GM12878 (cell line): ENCODE measurements around the gene KRT7. TPM values are rescaled to one million over a fixed set of nuclear protein-coding genes. Genes with fewer than 3 reads are reported as not detected.

ENCODE experiments used
- ATAC-seq: fragments of 200-7000 bp; cut with Tn5 transposase; 3 replicates; pipeline ENCODE4 v1.9.1; 2020; ENCODE audit warnings: mild to moderate bottlenecking, moderate library complexity
- BruUV-seq: library from RNA; stranded (reverse); fragments of 400-500 nt; replicated peaks from 2 replicates; lab custom pipeline; 2021; lab: Mats Ljungman, UMichigan
- CTCF ChIA-PET: fragments of 300-600 bp; sonication (Branson Sonifier 250); formaldehyde crosslinking; extraction: SDS; loops from one replicate; lab custom pipeline; 2021; ENCODE audit warnings: inconsistent platforms; lab: Yijun Ruan, JAX
- POLR2A ChIA-PET: fragments of 350-600 bp; formaldehyde crosslinking; extraction: SDS; loops from one replicate; lab custom pipeline; 2021; ENCODE audit warnings: inconsistent platforms; lab: Charles Lee
- RAD21 ChIA-PET: fragments of 300-600 bp; sonication (Branson Sonifier 250); formaldehyde crosslinking; loops from one replicate; lab custom pipeline; 2023; ENCODE audit warnings: antibody characterized with exemption; ENCODE audit not compliant: unreplicated experiment; lab: Charles Lee
- SMC1A ChIA-PET: fragments of 300-600 bp; sonication (Branson Sonifier 250); formaldehyde crosslinking; loops from one replicate; lab custom pipeline; 2023; ENCODE audit not compliant: unreplicated experiment, uncharacterized antibody; lab: Charles Lee
- DNase-seq: peaks from one replicate; pipeline ENCODE4 v3.0.0-alpha.2; 2011; ENCODE audit warnings: low read depth, low spot score
- FAIRE-seq: peaks from 3 replicates; lab custom pipeline; 2011; peaks lifted over from hg19 to GRCh38; lab: Jason Lieb, UNC
- H2AFZ ChIP-seq: 2 replicates; pipeline ENCODE4 v1.6.0; 2011; ENCODE audit warnings: low read depth, low read length, control low read depth; ENCODE audit not compliant: control insufficient read depth
- H3K27ac ChIP-seq: 2 replicates; pipeline ENCODE4 v1.5.1; 2011; ENCODE audit warnings: control low read depth; ENCODE audit not compliant: control insufficient read depth, insufficient read depth
- H3K27me3 ChIP-seq, 2 experiments: replicated peaks in 1 of 2; 2 replicates each; pipeline versions ENCODE4 v1.6.0 to v1.6.1; 2011; ENCODE audit warnings: low read length in 1 of 2; ENCODE audit not compliant: control insufficient read depth in 2 of 2, insufficient read depth in 2 of 2
- H3K36me3 ChIP-seq, 2 experiments: 2 replicates each; pipeline ENCODE4 v1.5.1; 2011; ENCODE audit warnings: low read length in 1 of 2; ENCODE audit not compliant: control insufficient read depth in 2 of 2, insufficient read depth in 2 of 2
- H3K4me1 ChIP-seq: 2 replicates; pipeline ENCODE4 v1.6.1; 2011; ENCODE audit warnings: mild to moderate bottlenecking, low read length, moderate library complexity, mixed read lengths; ENCODE audit not compliant: control insufficient read depth, insufficient read depth
- H3K4me2 ChIP-seq: 2 replicates; pipeline ENCODE4 v1.6.0; 2011; ENCODE audit warnings: control low read depth; ENCODE audit not compliant: control insufficient read depth, insufficient read depth
- H3K4me3 ChIP-seq: fragments of 200-600 bp; sonication (generic); 2 replicates; pipeline ENCODE4 v1.5.1; 2016
- H3K79me2 ChIP-seq: 2 replicates; pipeline ENCODE4 v1.6.0; 2011; ENCODE audit warnings: low read length; ENCODE audit not compliant: control insufficient read depth, insufficient read depth
- H3K9ac ChIP-seq: 2 replicates; pipeline ENCODE4 v1.8.0; 2011; ENCODE audit warnings: low read length, control low read depth, mixed read lengths; ENCODE audit not compliant: control insufficient read depth, insufficient read depth
- H3K9me3 ChIP-seq: replicated peaks from 3 replicates; pipeline ENCODE4 v1.5.1; 2011; ENCODE audit warnings: mild to moderate bottlenecking, low read length; ENCODE audit not compliant: control insufficient read depth, insufficient read depth
- H4K20me1 ChIP-seq: 2 replicates; pipeline ENCODE4 v1.6.0; 2011; ENCODE audit not compliant: control insufficient read depth, insufficient read depth
- CBX5 ChIP-seq: sonication (generic); IDR thresholded peaks from 2 replicates; pipeline ENCODE4 v1.6.1; 2016; ENCODE audit warnings: low read depth, moderate library complexity, mild to moderate bottlenecking, inconsistent platforms
- CHD2 ChIP-seq: IDR thresholded peaks from 2 replicates; pipeline ENCODE4 v1.6.1; 2011; ENCODE audit warnings: low read depth, low read length, improper control_type of control experiment, borderline replicate concordance
- DPF2 ChIP-seq: fragments of 450-650 bp; IDR thresholded peaks from 2 replicates; pipeline ENCODE4 v1.6.1; 2017; ENCODE audit warnings: mild to moderate bottlenecking
- MXI1 ChIP-seq: fragments of 150-350 bp; IDR thresholded peaks from 2 replicates; pipeline ENCODE4 v1.6.1; 2011; ENCODE audit warnings: low read depth, mild to moderate bottlenecking, inconsistent platforms, low read length, improper control_type of control experiment
- MYC ChIP-seq: IDR thresholded peaks from 2 replicates; pipeline ENCODE4 v1.6.1; 2011; ENCODE audit warnings: mild to moderate bottlenecking, low read length, moderate library complexity, inconsistent platforms; ENCODE audit not compliant: insufficient read depth, insufficient replicate concordance, insufficient read length, severe bottlenecking
- NR2F1 ChIP-seq: fragments of 450-650 bp; conservative IDR thresholded peaks from 2 replicates; pipeline ENCODE4 v1.6.1; 2017; ENCODE audit warnings: mild to moderate bottlenecking
- POU2F2 ChIP-seq: IDR thresholded peaks from 3 replicates; pipeline ENCODE4 v1.6.1; 2011; ENCODE audit warnings: low read depth, mild to moderate bottlenecking, low read length, borderline replicate concordance
- SPI1 ChIP-seq: IDR thresholded peaks from 2 replicates; pipeline ENCODE4 v1.6.1; 2011; ENCODE audit warnings: low read depth, mild to moderate bottlenecking, low read length, moderate library complexity, borderline replicate concordance; ENCODE audit not compliant: insufficient read depth
- SUPT20H ChIP-seq: IDR thresholded peaks from 2 replicates; pipeline ENCODE4 v1.6.1; 2011; ENCODE audit warnings: low read depth, mild to moderate bottlenecking, low read length, moderate library complexity, borderline replicate concordance; ENCODE audit not compliant: control insufficient read depth
- WGBS: methylation state at CpG from one replicate; pipeline ENCODE4 v1.1.6; 2016; ENCODE audit warnings: low lambda C conversion rate; ENCODE audit not compliant: insufficient replicate concordance, insufficient coverage; ENCODE audit errors: missing lambda C conversion rate; 5-methylcytosine and 5-hydroxymethylcytosine counted together
- in situ Hi-C: fragments of 300-500 bp; cut with MboI; formaldehyde crosslinking; loops from 9 replicates; pipeline ENCODE4 v1.14.3; 2018; ENCODE audit warnings: mixed read lengths
- intact Hi-C: fragments of 100-400 bp; cut with micrococcal nuclease; formaldehyde crosslinking; loops from one replicate; pipeline ENCODE4 v1.14.2; 2022; ENCODE audit not compliant: unreplicated experiment
- polyA plus RNA-seq, 11 experiments: library from polyadenylated mRNA; depleted of rRNA in 4 of 11; unstranded in 6 of 11; stranded (reverse) in 5 of 11; fragments of >200 nt; fragmentation: Nextera tagmentation in 4 of 11; fragmentation: Illumina TruSeq in 1 of 11; extraction: Ambion mirVana in 4 of 11; extraction: Trizol in 1 of 11; gene quantifications; 1 replicate in 1 of 11; 2 replicates in 10 of 11; pipeline versions ENCODE4 v1.2.1 to v1.2.3, GENCODE V29; 2011 to 2016; ENCODE audit warnings: inconsistent platforms in 2 of 11, missing spikeins in 2 of 11, low read depth in 1 of 11
- total RNA-seq, 4 experiments: library from RNA; depleted of rRNA in 3 of 4; stranded (reverse); fragments of >200 nt in 3 of 4; fragmentation: Illumina TruSeq in 1 of 4; extraction: Trizol in 1 of 4; gene quantifications; 2 replicates each; pipeline versions ENCODE4 v1.2.1 to v1.2.3, GENCODE V29; 2013 to 2021
- TF ChIP-seq, protein P1 (sequence below): fragments of 450-650 bp; IDR thresholded peaks from 2 replicates; pipeline ENCODE4 v1.6.1; 2018; ENCODE audit warnings: borderline replicate concordance, mild to moderate bottlenecking; ENCODE audit not compliant: partially characterized antibody
- TF ChIP-seq, protein P2 (sequence below): IDR thresholded peaks from 2 replicates; pipeline ENCODE4 v1.6.1; 2012; ENCODE audit warnings: improper control_type of control experiment, low read depth, low read length; ENCODE audit not compliant: insufficient replicate concordance
- TF ChIP-seq, protein P3 (sequence below): fragments of 450-650 bp; IDR thresholded peaks from 2 replicates; pipeline ENCODE4 v1.6.1; 2014; ENCODE audit warnings: mild to moderate bottlenecking

Gene KRT7
- total and polyA plus RNA-seq, 10 of the 15 experiments (the other 5 are each of a cell fraction or from before 2014, with no cell fraction given), result 0.90 to 18.7 (median 4.8) TPM

DNA sequence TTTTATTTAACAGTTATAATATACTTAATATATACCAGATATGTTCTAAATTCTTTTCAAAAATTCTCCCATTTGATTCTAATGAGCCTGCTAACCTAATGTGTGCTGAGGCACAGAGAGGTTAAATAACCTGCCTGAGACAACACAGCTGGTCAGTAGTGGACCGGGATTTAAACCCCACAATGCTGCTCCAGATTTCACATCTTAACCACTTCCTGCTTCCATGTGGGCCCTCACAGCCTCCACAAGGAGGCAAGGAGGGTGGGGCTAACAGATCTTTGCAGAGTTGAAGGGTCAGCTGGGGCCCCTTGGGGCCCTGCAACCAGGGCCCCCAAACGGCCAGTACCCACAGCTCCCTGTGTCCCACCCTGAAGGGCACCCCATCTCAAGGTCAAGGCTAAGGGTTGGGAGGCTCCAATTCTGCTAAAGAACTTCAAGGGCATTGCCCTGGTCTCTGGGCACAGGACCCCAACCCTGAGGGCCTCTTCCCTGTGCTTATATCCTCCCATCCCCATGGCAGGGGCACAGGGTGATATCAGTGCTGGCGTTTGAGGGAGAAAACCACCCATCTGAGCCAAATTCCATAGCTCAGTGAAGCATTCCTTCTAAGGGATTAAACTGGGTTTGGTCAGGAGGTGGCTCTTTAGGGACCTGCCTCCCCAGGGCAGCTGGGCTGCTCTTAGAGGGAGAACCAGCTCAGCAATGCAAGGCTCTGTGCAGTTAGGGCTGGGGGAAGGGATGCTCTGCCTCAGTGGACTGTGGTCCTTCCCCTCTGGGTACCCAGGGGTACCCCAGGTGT lies 43.5 kb upstream of the KRT7 start:
- Histone ChIP-seq H3K36me3 (no peaks in the 10 kb centered on the region), H3K9me3 (no peaks in the 10 kb centered on the region), H3K27ac (no peak overlapping the region), H3K4me1 (no peaks in the 10 kb centered on the region), H3K79me2 (no peaks in the 10 kb centered on the region), H2AFZ (no peak overlapping the region), H3K4me3 (no peak overlapping the region), H3K4me2 (no peak overlapping the region), H3K9ac (no peak overlapping the region), H3K27me3 (no peaks in the 10 kb centered on the region; a peak in 1 of 4 replicates), H4K20me1 (no peaks in the 10 kb centered on the region)
- ChIA-PET CTCF (no interaction called here), POLR2A (no interaction called here), RAD21 (no interaction called here), SMC1A (no interaction called here)
- intact Hi-C loops (no loop called here), in situ Hi-C loops (no loop called here)
- ATAC-seq (no peak), FAIRE-seq (no peak), DNase-seq (no peak)
- 3% methylated on average over 3 of the region's 3 CpGs for WGBS
- no TSS peak for BruUV-seq
- TF ChIP-seq, protein P1, sequence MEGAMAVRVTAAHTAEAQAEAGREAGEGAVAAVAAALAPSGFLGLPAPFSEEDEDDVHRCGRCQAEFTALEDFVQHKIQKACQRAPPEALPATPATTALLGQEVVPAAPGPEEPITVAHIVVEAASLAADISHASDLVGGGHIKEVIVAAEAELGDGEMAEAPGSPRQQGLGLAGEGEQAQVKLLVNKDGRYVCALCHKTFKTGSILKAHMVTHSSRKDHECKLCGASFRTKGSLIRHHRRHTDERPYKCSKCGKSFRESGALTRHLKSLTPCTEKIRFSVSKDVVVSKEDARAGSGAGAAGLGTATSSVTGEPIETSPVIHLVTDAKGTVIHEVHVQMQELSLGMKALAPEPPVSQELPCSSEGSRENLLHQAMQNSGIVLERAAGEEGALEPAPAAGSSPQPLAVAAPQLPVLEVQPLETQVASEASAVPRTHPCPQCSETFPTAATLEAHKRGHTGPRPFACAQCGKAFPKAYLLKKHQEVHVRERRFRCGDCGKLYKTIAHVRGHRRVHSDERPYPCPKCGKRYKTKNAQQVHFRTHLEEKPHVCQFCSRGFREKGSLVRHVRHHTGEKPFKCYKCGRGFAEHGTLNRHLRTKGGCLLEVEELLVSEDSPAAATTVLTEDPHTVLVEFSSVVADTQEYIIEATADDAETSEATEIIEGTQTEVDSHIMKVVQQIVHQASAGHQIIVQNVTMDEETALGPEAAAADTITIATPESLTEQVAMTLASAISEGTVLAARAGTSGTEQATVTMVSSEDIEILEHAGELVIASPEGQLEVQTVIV, result no peak
- no peak for TF ChIP-seq POU2F2
- TF ChIP-seq, protein P2, sequence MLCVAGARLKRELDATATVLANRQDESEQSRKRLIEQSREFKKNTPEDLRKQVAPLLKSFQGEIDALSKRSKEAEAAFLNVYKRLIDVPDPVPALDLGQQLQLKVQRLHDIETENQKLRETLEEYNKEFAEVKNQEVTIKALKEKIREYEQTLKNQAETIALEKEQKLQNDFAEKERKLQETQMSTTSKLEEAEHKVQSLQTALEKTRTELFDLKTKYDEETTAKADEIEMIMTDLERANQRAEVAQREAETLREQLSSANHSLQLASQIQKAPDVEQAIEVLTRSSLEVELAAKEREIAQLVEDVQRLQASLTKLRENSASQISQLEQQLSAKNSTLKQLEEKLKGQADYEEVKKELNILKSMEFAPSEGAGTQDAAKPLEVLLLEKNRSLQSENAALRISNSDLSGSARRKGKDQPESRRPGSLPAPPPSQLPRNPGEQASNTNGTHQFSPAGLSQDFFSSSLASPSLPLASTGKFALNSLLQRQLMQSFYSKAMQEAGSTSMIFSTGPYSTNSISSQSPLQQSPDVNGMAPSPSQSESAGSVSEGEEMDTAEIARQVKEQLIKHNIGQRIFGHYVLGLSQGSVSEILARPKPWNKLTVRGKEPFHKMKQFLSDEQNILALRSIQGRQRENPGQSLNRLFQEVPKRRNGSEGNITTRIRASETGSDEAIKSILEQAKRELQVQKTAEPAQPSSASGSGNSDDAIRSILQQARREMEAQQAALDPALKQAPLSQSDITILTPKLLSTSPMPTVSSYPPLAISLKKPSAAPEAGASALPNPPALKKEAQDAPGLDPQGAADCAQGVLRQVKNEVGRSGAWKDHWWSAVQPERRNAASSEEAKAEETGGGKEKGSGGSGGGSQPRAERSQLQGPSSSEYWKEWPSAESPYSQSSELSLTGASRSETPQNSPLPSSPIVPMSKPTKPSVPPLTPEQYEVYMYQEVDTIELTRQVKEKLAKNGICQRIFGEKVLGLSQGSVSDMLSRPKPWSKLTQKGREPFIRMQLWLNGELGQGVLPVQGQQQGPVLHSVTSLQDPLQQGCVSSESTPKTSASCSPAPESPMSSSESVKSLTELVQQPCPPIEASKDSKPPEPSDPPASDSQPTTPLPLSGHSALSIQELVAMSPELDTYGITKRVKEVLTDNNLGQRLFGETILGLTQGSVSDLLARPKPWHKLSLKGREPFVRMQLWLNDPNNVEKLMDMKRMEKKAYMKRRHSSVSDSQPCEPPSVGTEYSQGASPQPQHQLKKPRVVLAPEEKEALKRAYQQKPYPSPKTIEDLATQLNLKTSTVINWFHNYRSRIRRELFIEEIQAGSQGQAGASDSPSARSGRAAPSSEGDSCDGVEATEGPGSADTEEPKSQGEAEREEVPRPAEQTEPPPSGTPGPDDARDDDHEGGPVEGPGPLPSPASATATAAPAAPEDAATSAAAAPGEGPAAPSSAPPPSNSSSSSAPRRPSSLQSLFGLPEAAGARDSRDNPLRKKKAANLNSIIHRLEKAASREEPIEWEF, result no peak
- TF ChIP-seq DPF2, result no peak
- TF ChIP-seq NR2F1, result no peak
- no peak for TF ChIP-seq SUPT20H
- no peak for TF ChIP-seq MXI1
- no peak for TF ChIP-seq MYC
- TF ChIP-seq CHD2, result no peak
- no peak for TF ChIP-seq CBX5
- no peak for TF ChIP-seq SPI1
- TF ChIP-seq, protein P3, sequence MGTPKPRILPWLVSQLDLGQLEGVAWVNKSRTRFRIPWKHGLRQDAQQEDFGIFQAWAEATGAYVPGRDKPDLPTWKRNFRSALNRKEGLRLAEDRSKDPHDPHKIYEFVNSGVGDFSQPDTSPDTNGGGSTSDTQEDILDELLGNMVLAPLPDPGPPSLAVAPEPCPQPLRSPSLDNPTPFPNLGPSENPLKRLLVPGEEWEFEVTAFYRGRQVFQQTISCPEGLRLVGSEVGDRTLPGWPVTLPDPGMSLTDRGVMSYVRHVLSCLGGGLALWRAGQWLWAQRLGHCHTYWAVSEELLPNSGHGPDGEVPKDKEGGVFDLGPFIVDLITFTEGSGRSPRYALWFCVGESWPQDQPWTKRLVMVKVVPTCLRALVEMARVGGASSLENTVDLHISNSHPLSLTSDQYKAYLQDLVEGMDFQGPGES, result no peak
